Mammary epithelial cell (primary cell): Measurements from ENCODE around the gene KHK.

Source experiments
- CTCF ChIP-seq, 2 donors: IDR thresholded peaks in 1 of 2; conservative IDR thresholded peaks in 1 of 2; 2 replicates each; pipeline ENCODE4 v1.5.1; 2011 to 2012; ENCODE audit warnings: inconsistent platforms in 2 of 2, low read length in 2 of 2, mild to moderate bottlenecking in 2 of 2, control low read depth in 1 of 2, low read depth in 1 of 2; ENCODE audit not compliant: insufficient read depth in 1 of 2; ENCODE audit errors: extremely low read depth in 1 of 2
- EZH2 ChIP-seq: IDR thresholded peaks from 2 replicates; pipeline ENCODE4 v1.6.1; 2012; ENCODE audit warnings: low read length, inconsistent platforms, borderline replicate concordance

- TF ChIP-seq CTCF (conservative IDR thresholded peaks at IDR 0.05 in 1 of 2, IDR thresholded peaks at IDR 0.05 in 1 of 2; ENCODE audit: extremely low read depth in 1 of 2, insufficient read depth in 1 of 2, low read depth in 1 of 2, low read length in 2 of 2), result no peak
- no peak for TF ChIP-seq EZH2
Observed at GRCh38 chr2:27134781-27135477, 48.4 kb downstream of the KHK start.
